ENCODE data around the gene STRIT1. TPM values are rescaled to one million over a fixed set of nuclear protein-coding genes. Genes with fewer than 3 reads are reported as not detected.

STRIT1 gene
- total and polyA plus RNA-seq, 2 donors, result 1.4 TPM; not detected in 1

DNA sequence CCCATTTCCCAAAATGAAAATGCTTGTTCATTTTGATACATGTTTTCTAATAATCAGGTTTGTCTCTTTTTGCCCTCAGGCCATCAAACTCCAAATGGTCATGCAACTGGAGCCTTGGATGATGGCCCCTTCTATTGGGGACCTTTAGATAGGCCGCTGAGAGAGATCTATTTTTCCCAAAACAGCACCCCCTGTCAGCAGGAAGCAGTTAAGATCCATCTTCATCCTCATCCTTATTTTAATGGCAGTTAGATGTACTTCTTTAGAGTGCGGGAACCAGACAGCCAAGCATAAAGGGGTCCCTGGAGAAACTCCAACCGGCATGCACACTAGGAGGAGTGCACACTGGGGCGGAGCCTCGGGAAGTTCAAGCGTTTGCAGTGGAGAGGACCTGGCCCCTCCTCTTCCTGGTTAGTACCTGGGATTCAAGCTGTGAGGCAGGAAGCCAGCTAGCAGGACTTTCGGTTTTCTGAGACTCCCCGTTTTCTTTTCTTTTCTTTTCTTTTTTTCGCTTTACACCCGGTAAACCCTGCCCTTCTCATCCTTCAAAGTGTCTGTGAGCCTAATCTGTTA lies 31.9 kb upstream of the STRIT1 start:
- DNase-seq (ENCODE audit: extremely low spot score), result no peak
- no peaks in the 10 kb centered on the region for H3K36me3 ChIP-seq (ENCODE audit: insufficient read depth)
- no peak overlapping the region for H3K4me3 ChIP-seq (ENCODE audit: low read depth, low read length)
- H3K4me1 ChIP-seq (ENCODE audit: insufficient read depth), result no peaks in the 10 kb centered on the region
- 78% methylated on average over 10 of the region's 10 CpGs for WGBS
- no peak overlapping the region for H3K27ac ChIP-seq (ENCODE audit: low read depth)

DNA sequence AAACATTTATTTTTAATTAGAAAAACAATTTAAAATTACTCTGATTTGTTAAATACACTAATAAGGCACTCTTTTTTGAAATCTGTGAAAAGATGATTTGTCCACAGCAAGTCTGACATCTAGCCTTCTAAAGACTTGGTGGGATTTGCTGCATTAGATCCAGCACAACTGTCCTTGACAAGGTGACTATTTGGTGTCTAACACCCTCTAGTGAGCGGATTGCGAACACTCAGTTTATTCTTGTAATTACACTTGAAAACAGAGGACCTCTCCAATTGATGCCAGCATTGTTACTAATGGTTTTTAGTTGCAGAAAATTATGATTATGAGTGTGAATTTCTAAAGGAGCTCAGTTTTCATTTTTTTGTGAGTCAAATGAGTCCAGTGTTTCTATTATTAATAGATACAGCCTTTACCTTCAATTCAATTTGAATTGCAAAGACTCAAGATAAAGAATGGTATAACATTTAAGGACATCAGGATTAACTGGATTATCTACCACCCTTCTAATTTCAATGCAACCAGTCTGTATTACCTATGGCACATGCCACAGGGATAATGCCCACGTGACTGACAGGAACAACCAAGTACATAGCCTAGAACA lies 29.7 kb upstream of the STRIT1 start:
- no peak overlapping the region for H3K27ac ChIP-seq (ENCODE audit: low read depth)
- no peaks in the 10 kb centered on the region for H3K36me3 ChIP-seq (ENCODE audit: insufficient read depth)
- peak; percentile 58 for DNase-seq (ENCODE audit: extremely low spot score)
- 17% methylated on average over 3 of the region's 3 CpGs for whole genome bisulfite sequencing
- H3K4me3 ChIP-seq (ENCODE audit: low read depth, low read length), result no peak overlapping the region
- H3K4me1 ChIP-seq (ENCODE audit: insufficient read depth), result no peaks in the 10 kb centered on the region

DNA sequence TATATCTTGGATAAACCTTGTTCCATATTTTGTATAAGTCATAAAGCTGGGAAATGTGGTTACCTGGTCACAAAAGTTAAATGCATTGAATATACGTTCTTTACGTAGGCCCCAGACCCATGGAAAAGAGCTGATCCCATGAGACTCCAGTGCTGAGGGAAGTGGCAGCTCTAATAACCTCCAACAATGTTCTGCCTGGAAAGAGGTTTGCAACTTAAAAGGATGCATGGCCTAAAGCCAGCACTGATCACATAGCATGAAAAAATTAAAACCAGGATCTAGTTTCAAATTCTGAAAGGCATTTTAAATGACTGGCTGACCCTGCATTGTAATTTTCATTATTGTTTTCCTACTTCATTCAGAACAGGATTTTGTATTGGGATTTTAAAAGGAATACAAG lies 27.9 kb upstream of the STRIT1 start:
- 78% methylated on average over 2 of the region's 2 CpGs for WGBS
- Histone ChIP-seq H3K4me3 (ENCODE audit: low read depth, low read length) (no peak overlapping the region), H3K27ac (ENCODE audit: low read depth) (no peak overlapping the region), H3K36me3 (ENCODE audit: insufficient read depth) (no peaks in the 10 kb centered on the region), H3K4me1 (ENCODE audit: insufficient read depth) (no peaks in the 10 kb centered on the region)
- no peak for DNase-seq (ENCODE audit: extremely low spot score)

DNA sequence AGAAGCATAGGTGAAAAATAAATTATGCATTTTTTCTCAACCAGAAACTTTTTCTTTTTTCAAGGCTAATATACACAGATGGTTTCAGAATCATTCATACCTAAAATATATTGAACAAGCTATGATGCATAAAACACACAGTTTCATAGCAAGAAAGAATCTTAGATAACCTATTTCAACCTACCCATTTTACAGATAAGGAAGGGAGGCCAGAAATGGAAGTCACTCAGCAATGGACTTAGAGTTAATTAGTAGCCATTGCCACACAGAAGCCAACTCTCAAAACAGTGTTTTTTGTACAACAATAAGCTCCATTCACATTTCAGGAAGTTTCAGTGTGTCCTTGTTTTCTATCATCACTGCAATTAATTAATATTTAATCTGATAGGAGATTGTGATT lies 27.5 kb upstream of the STRIT1 start:
- Histone ChIP-seq H3K27ac (ENCODE audit: low read depth) (no peak overlapping the region), H3K4me3 (ENCODE audit: low read depth, low read length) (no peak overlapping the region), H3K4me1 (ENCODE audit: insufficient read depth) (no peaks in the 10 kb centered on the region), H3K36me3 (ENCODE audit: insufficient read depth) (no peaks in the 10 kb centered on the region)
- no peak for DNase-seq (ENCODE audit: extremely low spot score)

DNA sequence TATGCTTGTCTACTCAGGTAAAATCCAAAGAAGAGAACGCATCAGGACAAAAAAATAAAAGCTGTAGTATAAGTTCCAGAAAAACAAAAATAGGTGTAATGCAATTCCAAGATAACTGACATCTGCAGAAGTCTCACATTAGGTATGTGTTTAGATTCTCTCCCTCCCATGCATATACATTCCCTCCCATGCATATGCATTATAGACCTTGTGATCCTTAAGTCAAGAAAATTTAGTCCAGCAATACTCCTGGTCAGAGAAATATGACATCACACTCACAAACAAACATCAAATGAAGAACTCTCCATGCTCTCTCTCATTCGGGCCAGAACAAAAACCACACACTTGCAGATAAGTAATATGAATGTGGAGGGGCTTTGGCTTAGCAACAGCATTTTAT lies 25.3 kb upstream of the STRIT1 start:
- DNase-seq (ENCODE audit: extremely low spot score), result no peak
- Histone ChIP-seq H3K36me3 (ENCODE audit: insufficient read depth) (no peaks in the 10 kb centered on the region), H3K27ac (ENCODE audit: low read depth) (no peak overlapping the region), H3K4me1 (ENCODE audit: insufficient read depth) (no peaks in the 10 kb centered on the region), H3K4me3 (ENCODE audit: low read depth, low read length) (no peak overlapping the region)
- 89% methylated on average over 2 of the region's 2 CpGs for WGBS

DNA sequence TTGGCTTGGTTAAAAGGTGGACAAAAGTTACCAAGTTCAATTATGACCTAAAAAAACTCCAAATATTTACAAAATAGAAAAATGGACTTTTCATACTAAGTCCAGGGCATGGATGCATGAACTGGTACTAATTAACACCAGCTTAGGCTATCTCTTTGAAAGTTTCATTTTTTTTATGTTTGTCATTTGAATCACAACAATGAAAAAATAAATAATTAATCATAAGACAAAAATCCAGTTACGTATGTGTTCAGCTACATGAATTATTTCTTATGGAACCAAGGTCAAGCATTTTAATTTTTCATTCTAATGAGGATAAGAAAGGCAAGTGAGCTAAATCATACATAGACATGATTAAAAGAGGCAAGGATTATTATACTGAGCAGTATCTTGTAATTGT lies 23.7 kb upstream of the STRIT1 start:
- Histone ChIP-seq H3K36me3 (ENCODE audit: insufficient read depth) (no peaks in the 10 kb centered on the region), H3K27ac (ENCODE audit: low read depth) (no peak overlapping the region), H3K4me3 (ENCODE audit: low read depth, low read length) (no peak overlapping the region), H3K4me1 (ENCODE audit: insufficient read depth) (no peaks in the 10 kb centered on the region)
- no peak for DNase-seq (ENCODE audit: extremely low spot score)
- WGBS, result 72% methylated on average over 1 of the region's 1 CpG

DNA sequence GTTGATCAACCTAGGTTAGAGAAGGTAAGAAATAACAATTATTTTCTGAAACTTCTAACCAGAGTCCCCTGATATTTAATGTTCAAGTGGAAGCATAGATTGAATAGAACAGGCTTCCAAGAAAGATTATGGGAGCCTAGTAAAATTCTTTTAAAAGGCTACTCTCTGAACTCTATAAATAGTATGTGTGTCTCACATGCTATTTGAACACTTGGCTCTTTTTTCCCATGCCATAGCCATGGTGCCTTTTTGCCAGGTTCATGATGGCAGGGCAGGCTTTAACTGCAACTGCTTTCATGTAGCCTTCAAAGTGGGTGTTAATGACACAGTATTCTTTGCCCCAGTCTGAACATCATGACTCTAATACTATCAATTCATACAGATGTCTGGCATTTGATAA lies 22.9 kb upstream of the STRIT1 start:
- H3K36me3 ChIP-seq (ENCODE audit: insufficient read depth), result no peaks in the 10 kb centered on the region
- DNase-seq (ENCODE audit: extremely low spot score), result no peak
- H3K4me1 ChIP-seq (ENCODE audit: insufficient read depth), result no peaks in the 10 kb centered on the region
- no peak overlapping the region for H3K4me3 ChIP-seq (ENCODE audit: low read depth, low read length)
- H3K27ac ChIP-seq (ENCODE audit: low read depth), result no peak overlapping the region

DNA sequence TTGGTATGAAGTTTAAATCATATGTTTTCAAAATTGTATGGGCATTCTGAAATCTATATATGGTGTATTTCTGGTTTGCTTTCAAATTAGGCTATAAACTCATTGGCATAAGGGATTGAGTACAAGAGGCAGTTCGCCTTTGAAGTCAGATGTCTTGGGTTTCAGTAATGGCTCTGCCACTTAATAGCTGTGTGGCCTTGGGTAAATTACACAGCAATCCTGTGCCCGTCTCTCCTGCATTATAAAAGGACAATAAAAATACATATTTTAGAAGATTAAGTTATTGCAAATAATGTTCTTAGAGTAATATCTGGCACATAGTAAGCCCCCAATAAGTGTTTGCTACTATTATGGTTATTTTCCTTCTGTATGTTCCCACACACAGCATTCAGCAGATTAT lies 20.4 kb upstream of the STRIT1 start:
- WGBS, result 97% methylated on average over 2 of the region's 2 CpGs
- Histone ChIP-seq H3K36me3 (ENCODE audit: insufficient read depth) (no peaks in the 10 kb centered on the region), H3K27ac (ENCODE audit: low read depth) (no peak overlapping the region), H3K4me1 (ENCODE audit: insufficient read depth) (no peaks in the 10 kb centered on the region), H3K4me3 (ENCODE audit: low read depth, low read length) (no peak overlapping the region)
- DNase-seq (ENCODE audit: extremely low spot score), result no peak

DNA sequence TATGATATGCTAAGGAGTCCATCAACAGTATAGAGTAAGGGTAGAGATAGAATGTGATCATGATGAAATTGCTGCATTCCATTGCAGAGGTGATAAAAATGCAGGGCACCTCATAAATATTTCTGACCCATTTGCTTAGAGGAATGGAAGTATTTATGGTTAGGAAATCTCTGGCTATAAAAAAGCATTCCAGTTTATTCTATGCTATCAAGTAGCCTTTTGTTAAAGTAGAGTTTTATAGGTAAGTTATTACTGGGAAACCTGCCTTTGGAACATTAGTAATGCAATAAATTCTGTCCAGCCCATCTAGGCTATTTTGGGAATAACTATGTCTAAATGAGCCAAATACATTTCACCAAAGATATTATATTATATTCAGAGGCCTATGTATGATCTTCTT lies 19.8 kb upstream of the STRIT1 start:
- H3K36me3 ChIP-seq (ENCODE audit: insufficient read depth), result no peaks in the 10 kb centered on the region
- no peak for DNase-seq (ENCODE audit: extremely low spot score)
- no peak overlapping the region for H3K4me3 ChIP-seq (ENCODE audit: low read depth, low read length)
- no peaks in the 10 kb centered on the region for H3K4me1 ChIP-seq (ENCODE audit: insufficient read depth)
- no peak overlapping the region for H3K27ac ChIP-seq (ENCODE audit: low read depth)

DNA sequence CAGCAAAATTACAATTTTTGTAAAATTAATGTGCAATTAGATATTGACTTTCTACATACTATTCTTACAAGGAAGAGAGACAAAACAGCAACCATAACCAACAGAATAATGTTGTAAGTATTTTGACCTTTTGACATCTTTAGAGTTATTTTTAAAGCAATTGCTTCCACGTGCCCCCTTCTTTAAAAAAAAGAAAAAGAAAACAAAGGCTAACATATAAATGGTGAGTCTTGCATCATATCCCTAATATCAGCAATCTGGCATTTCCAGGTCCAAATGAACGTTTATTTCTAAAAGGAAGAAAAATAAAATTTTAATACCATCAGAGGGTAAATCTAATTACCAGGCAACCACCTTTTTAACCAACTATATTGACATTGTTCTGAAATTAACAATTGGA lies 19.3 kb upstream of the STRIT1 start:
- DNase-seq (ENCODE audit: extremely low spot score), result no peak
- WGBS, result 31% methylated on average over 2 of the region's 2 CpGs
- Histone ChIP-seq H3K4me1 (ENCODE audit: insufficient read depth) (no peaks in the 10 kb centered on the region), H3K36me3 (ENCODE audit: insufficient read depth) (no peaks in the 10 kb centered on the region), H3K27ac (ENCODE audit: low read depth) (no peak overlapping the region), H3K4me3 (ENCODE audit: low read depth, low read length) (no peak overlapping the region)

DNA sequence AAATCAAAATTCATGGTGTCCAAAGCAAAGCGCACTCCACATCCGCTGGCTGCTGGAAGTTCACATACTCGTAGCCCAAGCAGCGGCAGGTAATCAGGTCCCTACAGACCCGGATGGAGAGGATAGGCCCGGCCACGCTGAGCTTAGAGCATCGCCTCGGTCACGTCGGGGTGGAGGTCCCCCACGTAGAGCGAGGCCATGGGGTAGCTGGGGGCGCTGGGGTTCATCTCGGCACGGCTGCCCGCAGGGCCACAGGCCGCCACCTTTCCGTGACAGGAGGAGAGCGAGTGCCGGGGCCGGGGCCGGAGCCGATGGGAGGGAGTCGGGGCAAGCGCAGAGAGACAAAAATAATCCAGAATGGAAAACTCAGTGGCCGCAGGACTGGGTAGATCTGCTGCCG lies 16.1 kb upstream of the STRIT1 start:
- H3K27ac ChIP-seq (ENCODE audit: low read depth), result no peak overlapping the region
- 94% methylated on average over 28 of the region's 28 CpGs for WGBS
- H3K36me3 ChIP-seq (ENCODE audit: insufficient read depth), result no peaks in the 10 kb centered on the region
- H3K4me3 ChIP-seq (ENCODE audit: low read depth, low read length), result no peak overlapping the region
- no peak for DNase-seq (ENCODE audit: extremely low spot score)
- H3K4me1 ChIP-seq (ENCODE audit: insufficient read depth), result no peaks in the 10 kb centered on the region

DNA sequence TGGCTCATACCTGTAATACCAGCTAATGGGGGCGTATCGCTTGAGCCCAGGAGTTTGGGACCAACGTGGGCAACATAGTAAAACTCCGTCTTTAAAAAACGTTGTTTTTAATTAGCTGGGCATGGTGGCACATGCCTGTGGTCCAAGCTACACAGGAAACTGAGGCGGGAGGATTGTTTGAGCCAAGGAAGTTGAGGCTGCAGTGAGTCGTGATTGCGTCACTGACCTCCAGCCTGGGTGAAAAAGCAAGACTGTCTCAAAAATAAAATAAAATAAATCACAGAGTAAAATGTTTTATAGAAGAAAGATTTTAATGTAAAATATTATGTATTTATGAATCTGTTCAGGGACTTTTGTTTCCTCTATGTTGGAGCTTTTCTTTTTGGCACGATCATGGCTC lies 15.3 kb upstream of the STRIT1 start:
- Histone ChIP-seq H3K27ac (ENCODE audit: low read depth) (no peak overlapping the region), H3K36me3 (ENCODE audit: insufficient read depth) (no peaks in the 10 kb centered on the region), H3K4me3 (ENCODE audit: low read depth, low read length) (no peak overlapping the region), H3K4me1 (ENCODE audit: insufficient read depth) (no peaks in the 10 kb centered on the region)
- 89% methylated on average over 9 of the region's 9 CpGs for WGBS
- no peak for DNase-seq (ENCODE audit: extremely low spot score)

DNA sequence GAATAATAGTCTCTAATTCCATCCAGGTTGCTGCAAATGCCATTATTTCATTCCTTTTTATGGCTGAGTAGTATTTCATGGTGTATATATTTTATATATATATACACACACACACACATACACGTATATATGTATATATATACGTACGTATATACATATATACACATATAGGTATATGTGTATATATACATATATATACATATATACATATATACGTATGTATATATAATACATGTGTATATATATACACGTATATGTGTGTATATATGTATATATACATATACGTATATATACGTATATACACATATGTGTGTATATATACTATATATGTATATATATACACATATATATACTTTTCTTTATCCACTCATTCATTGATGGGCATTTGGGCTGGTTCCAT lies 13.7 kb upstream of the STRIT1 start:
- H3K4me1 ChIP-seq (ENCODE audit: insufficient read depth), result no peaks in the 10 kb centered on the region
- DNase-seq (ENCODE audit: extremely low spot score), result no peak
- H3K27ac ChIP-seq (ENCODE audit: low read depth), result no peak overlapping the region
- WGBS, result 95% methylated on average over 7 of the region's 7 CpGs
- H3K4me3 ChIP-seq (ENCODE audit: low read depth, low read length), result no peak overlapping the region
- H3K36me3 ChIP-seq (ENCODE audit: insufficient read depth), result no peaks in the 10 kb centered on the region

DNA sequence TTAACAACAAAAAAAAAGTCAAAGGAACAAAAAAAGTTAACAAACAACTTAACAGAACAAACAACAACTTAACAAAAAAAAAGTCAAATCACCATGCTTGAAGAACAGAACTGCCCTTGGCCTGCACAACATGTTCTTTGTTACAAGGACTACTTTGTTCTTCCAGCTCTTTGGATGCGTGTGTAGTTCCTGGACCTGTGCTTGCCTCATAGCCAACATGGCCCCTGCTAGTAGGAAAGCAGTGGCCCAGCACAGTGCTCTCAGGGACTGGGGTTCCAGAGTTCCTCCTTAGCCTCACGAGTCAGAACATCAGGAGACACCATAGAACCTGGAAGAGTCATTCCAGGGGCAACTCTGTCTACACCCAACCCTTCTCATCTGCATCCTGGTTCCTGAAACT lies 10.9 kb upstream of the STRIT1 start:
- Histone ChIP-seq H3K4me3 (ENCODE audit: low read depth, low read length) (no peak overlapping the region), H3K27ac (ENCODE audit: low read depth) (no peak overlapping the region), H3K36me3 (ENCODE audit: insufficient read depth) (peaks cover 1% of the 10 kb centered on the region), H3K4me1 (ENCODE audit: insufficient read depth) (no peaks in the 10 kb centered on the region)
- WGBS, result 88% methylated on average over 2 of the region's 2 CpGs
- no peak for DNase-seq (ENCODE audit: extremely low spot score)

DNA sequence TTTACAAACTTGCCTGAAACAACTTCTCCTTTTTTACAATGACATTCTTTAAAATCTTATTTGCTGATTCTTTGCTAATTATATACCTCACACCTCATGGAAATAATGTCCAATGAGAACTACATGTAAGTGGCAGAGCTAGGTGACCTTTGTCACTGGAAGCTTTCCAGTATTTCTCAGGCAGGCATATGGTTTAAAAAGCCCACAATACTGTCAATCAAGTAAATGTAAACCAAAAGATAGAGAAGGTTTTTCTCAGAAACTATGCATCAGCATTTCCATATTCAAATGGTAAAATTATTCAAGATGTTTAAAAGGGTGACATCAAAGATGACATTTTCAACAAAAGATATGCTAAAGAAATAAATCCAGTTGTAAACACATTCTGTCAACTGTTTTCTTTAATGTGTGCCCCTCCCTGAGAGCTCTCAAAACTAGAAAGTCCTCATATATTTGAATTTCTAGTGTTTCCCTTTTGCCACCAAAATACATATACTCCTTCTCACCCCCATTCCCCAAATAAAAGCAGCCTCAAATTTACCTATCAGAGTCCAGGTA lies 10.1 kb upstream of the STRIT1 start:
- H3K27ac ChIP-seq (ENCODE audit: low read depth), result no peak overlapping the region
- H3K4me1 ChIP-seq (ENCODE audit: insufficient read depth), result no peaks in the 10 kb centered on the region
- no peak overlapping the region for H3K4me3 ChIP-seq (ENCODE audit: low read depth, low read length)
- H3K36me3 ChIP-seq (ENCODE audit: insufficient read depth), result peaks cover 1% of the 10 kb centered on the region
- no peak for DNase-seq (ENCODE audit: extremely low spot score)
